Mammary epithelial cell (primary cell): ENCODE results near the gene BCL11B.

ENCODE experiments used
- EZH2 ChIP-seq: IDR thresholded peaks from 2 replicates; pipeline ENCODE4 v1.6.1; 2012; ENCODE audit warnings: low read length, inconsistent platforms, borderline replicate concordance
- TF ChIP-seq, protein P1 (sequence below), 2 donors: IDR thresholded peaks in 1 of 2; conservative IDR thresholded peaks in 1 of 2; 2 replicates each; pipeline ENCODE4 v1.5.1; 2011 to 2012; ENCODE audit warnings: inconsistent platforms in 2 of 2, low read length in 2 of 2, mild to moderate bottlenecking in 2 of 2, control low read depth in 1 of 2, low read depth in 1 of 2; ENCODE audit not compliant: insufficient read depth in 1 of 2; ENCODE audit errors: extremely low read depth in 1 of 2

DNA sequence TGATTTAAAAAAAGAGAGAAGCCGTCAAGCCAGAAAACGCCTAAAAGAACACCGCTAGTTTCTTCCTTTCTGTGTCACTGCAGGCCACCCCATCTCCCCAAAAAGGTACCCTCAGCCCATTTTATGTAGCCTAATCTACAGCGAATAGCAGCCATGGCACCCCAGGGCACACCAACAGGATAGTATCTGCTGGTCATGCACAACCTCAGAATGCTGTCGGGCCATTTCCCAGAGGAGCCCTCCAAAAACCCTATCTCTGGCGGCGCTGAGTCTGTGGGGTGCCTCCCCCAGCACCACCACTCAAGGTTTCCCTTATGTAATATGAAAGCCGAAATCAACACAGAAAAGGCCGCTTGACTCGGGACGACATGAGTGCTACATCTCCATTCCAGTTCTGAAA, 98.9 kb downstream of the BCL11B start:
- TF ChIP-seq, protein P1, sequence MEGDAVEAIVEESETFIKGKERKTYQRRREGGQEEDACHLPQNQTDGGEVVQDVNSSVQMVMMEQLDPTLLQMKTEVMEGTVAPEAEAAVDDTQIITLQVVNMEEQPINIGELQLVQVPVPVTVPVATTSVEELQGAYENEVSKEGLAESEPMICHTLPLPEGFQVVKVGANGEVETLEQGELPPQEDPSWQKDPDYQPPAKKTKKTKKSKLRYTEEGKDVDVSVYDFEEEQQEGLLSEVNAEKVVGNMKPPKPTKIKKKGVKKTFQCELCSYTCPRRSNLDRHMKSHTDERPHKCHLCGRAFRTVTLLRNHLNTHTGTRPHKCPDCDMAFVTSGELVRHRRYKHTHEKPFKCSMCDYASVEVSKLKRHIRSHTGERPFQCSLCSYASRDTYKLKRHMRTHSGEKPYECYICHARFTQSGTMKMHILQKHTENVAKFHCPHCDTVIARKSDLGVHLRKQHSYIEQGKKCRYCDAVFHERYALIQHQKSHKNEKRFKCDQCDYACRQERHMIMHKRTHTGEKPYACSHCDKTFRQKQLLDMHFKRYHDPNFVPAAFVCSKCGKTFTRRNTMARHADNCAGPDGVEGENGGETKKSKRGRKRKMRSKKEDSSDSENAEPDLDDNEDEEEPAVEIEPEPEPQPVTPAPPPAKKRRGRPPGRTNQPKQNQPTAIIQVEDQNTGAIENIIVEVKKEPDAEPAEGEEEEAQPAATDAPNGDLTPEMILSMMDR (conservative IDR thresholded peaks at IDR 0.05 in 1 of 2, IDR thresholded peaks at IDR 0.05 in 1 of 2; ENCODE audit: extremely low read depth in 1 of 2, insufficient read depth in 1 of 2, low read depth in 1 of 2, low read length in 2 of 2) = no peak
- TF ChIP-seq EZH2 = no peak
